ENCODE measurements around the gene IFNL2.

- TF ChIP-seq CTCF (conservative IDR thresholded peaks at IDR 0.05; ENCODE audit: low read length) = no peak
- no peak for TF ChIP-seq EZH2phosphoT487 (IDR thresholded peaks at IDR 0.05; ENCODE audit: borderline replicate concordance)
Measured at GRCh38 chr19:39303373-39304184, 35.4 kb downstream of the IFNL2 start.
